Measurements from ENCODE around the gene GALNT2. TPM values are rescaled to one million over a fixed set of nuclear protein-coding genes. Genes with fewer than 3 reads are reported as not detected.

GALNT2 gene
- total and polyA plus RNA-seq, 2 of the 4 experiments (the other 2 are of a cell fraction) = 50.4 to 189 TPM

DNA sequence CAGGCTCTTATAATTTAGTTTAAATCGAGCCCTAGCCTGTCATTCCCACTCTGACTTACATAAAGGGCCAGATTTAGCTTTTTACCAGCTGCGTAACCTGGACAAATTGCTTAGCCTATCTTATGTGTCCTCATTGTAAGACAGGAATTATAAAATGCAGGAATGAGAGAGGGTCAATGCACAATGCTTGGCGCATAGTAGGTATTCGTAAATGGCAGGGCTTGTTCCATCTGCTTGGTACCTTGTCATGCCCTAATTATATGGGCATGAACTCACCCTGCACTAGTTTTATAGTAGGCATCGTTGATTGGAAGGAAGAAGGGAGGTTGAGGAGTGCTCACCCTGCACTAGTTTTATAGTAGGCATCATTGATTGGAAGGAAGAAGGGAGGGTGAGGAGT, 108.8 kb downstream of the GALNT2 start:
- in situ Hi-C loops (cut with MboI; ENCODE audit: low sequenced_read_pairs) = no loop called here
- Histone ChIP-seq H3K4ac (ENCODE audit: low read depth, low read length) (no peak overlapping the region), H3K23ac (ENCODE audit: low read depth, low read length) (no peak overlapping the region), H3K4me3 (ENCODE audit: insufficient read depth, low read depth, low read length) (no peak overlapping the region), H2AK9ac (replicated peaks; ENCODE audit: low read depth, low read length, poor library complexity) (no peak overlapping the region), H4K91ac (ENCODE audit: insufficient read depth, low read depth, low read length) (no peak overlapping the region), H2BK5ac (ENCODE audit: low read depth, low read length, poor library complexity, severe bottlenecking) (no peak overlapping the region), H3K27me3 (ENCODE audit: control insufficient read depth, insufficient read depth, low read length) (no peaks in the 10 kb centered on the region), H2BK120ac (ENCODE audit: low read depth, low read length) (no peak overlapping the region), H3K9me3 (ENCODE audit: control insufficient read depth, insufficient read depth, low read length) (no peaks in the 10 kb centered on the region), H3K9me1 (ENCODE audit: insufficient read depth, low read length) (peaks cover 19% of the 10 kb centered on the region), H3K36me3 (ENCODE audit: control insufficient read depth, insufficient read depth, low read length) (peaks cover 7% of the 10 kb centered on the region), H4K20me1 (ENCODE audit: insufficient read depth, low read length) (peaks cover 52% of the 10 kb centered on the region), H2BK15ac (ENCODE audit: low read depth, low read length) (no peak overlapping the region), H3K18ac (ENCODE audit: low read depth, low read length) (no peak overlapping the region), H2BK20ac (ENCODE audit: low read depth, low read length) (no peak overlapping the region), H2AFZ (replicated peaks; ENCODE audit: low read length, poor library complexity) (no peak overlapping the region), H4K8ac (ENCODE audit: low read depth in 2 of 2, low read length in 2 of 2) (no peak overlapping the region), H3K27ac (ENCODE audit: insufficient read depth, low read length) (no peak overlapping the region), H3K79me1 (ENCODE audit: low read depth in 1 of 2, low read length in 2 of 2) (peaks cover 43 to 72% of the 10 kb centered on the region in 2 experiments), H4K5ac (ENCODE audit: low read depth, low read length) (no peak overlapping the region), H3K4me2 (ENCODE audit: low read depth, low read length) (no peak overlapping the region), H3K4me1 (ENCODE audit: control insufficient read depth, insufficient read depth, low read length) (peaks cover 17% of the 10 kb centered on the region), H3K56ac (ENCODE audit: extremely low read depth, insufficient read depth, low read length) (no peak overlapping the region), H3K14ac (replicated peaks; ENCODE audit: low read depth, low read length) (no peak overlapping the region), H2AK5ac (ENCODE audit: low read depth, low read length) (no peak overlapping the region), H3K9ac (ENCODE audit: low read depth, low read length) (no peak overlapping the region)
- CTCF ChIA-PET = no interaction called here
- dilution Hi-C loops (cut with HindIII; ENCODE audit: low sequenced_read_pairs, unreplicated experiment) = no loop called here
- no TSS peak for BruUV-seq (replicated peaks)
- POLR2A ChIA-PET (ENCODE audit: unreplicated experiment) = no interaction called here
- TF ChIP-seq, protein P1, sequence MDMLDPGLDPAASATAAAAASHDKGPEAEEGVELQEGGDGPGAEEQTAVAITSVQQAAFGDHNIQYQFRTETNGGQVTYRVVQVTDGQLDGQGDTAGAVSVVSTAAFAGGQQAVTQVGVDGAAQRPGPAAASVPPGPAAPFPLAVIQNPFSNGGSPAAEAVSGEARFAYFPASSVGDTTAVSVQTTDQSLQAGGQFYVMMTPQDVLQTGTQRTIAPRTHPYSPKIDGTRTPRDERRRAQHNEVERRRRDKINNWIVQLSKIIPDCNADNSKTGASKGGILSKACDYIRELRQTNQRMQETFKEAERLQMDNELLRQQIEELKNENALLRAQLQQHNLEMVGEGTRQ (IDR thresholded peaks at IDR 0.05; ENCODE audit: low read depth, low read length) = no peak
- no peak for TF ChIP-seq CEBPB (IDR thresholded peaks at IDR 0.05; ENCODE audit: low read depth, low read length)
- no peak for TF ChIP-seq CHD1 (IDR thresholded peaks at IDR 0.05; ENCODE audit: low read depth, low read length)
- TF ChIP-seq, protein P2, sequence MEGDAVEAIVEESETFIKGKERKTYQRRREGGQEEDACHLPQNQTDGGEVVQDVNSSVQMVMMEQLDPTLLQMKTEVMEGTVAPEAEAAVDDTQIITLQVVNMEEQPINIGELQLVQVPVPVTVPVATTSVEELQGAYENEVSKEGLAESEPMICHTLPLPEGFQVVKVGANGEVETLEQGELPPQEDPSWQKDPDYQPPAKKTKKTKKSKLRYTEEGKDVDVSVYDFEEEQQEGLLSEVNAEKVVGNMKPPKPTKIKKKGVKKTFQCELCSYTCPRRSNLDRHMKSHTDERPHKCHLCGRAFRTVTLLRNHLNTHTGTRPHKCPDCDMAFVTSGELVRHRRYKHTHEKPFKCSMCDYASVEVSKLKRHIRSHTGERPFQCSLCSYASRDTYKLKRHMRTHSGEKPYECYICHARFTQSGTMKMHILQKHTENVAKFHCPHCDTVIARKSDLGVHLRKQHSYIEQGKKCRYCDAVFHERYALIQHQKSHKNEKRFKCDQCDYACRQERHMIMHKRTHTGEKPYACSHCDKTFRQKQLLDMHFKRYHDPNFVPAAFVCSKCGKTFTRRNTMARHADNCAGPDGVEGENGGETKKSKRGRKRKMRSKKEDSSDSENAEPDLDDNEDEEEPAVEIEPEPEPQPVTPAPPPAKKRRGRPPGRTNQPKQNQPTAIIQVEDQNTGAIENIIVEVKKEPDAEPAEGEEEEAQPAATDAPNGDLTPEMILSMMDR (conservative IDR thresholded peaks at IDR 0.05; ENCODE audit: low read depth, low read length) = no peak
- no peak for TF ChIP-seq MXI1 (IDR thresholded peaks at IDR 0.05; ENCODE audit: borderline replicate concordance, low read depth, low read length)
- TF ChIP-seq, protein P3, sequence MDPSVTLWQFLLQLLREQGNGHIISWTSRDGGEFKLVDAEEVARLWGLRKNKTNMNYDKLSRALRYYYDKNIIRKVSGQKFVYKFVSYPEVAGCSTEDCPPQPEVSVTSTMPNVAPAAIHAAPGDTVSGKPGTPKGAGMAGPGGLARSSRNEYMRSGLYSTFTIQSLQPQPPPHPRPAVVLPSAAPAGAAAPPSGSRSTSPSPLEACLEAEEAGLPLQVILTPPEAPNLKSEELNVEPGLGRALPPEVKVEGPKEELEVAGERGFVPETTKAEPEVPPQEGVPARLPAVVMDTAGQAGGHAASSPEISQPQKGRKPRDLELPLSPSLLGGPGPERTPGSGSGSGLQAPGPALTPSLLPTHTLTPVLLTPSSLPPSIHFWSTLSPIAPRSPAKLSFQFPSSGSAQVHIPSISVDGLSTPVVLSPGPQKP (IDR thresholded peaks at IDR 0.05; ENCODE audit: borderline replicate concordance, low read depth, low read length) = no peak
- TF ChIP-seq MAZ (IDR thresholded peaks at IDR 0.05; ENCODE audit: borderline replicate concordance, low read depth, low read length) = no peak
- no peak for TF ChIP-seq FOS (IDR thresholded peaks at IDR 0.05; ENCODE audit: low read depth, low read length)
- no peak for TF ChIP-seq NFE2L2 (IDR thresholded peaks at IDR 0.05; ENCODE audit: low read depth, low read length)
- TF ChIP-seq RFX5 (IDR thresholded peaks at IDR 0.05; ENCODE audit: low read depth, low read length) = no peak
- no peak for TF ChIP-seq POLR2A (IDR thresholded peaks at IDR 0.05; ENCODE audit: low read depth, low read length)
- TF ChIP-seq SMC3 (IDR thresholded peaks at IDR 0.05; ENCODE audit: low read depth, low read length) = no peak
- no peak for TF ChIP-seq RAD21 (IDR thresholded peaks at IDR 0.05; ENCODE audit: low read length)
- no peak for TF ChIP-seq BHLHE40 (IDR thresholded peaks at IDR 0.05; ENCODE audit: low read depth, low read length)
- TF ChIP-seq RCOR1 (IDR thresholded peaks at IDR 0.05; ENCODE audit: insufficient replicate concordance, low read length) = no peak
- TF ChIP-seq MAFK (IDR thresholded peaks at IDR 0.05; ENCODE audit: low read depth, low read length) = no peak
- no peak for DNase-seq
- no peak for ATAC-seq (ENCODE audit: low read depth)
- intact Hi-C loops (cut with micrococcal nuclease) = no loop called here
- WGBS, 2 experiments (ENCODE audit: extremely low coverage in 2 of 2, insufficient read length in 1 of 2) = 100% methylated on average over 1 of the region's 5 CpGs; no CpG with 5 or more reads in 1 of the 2 experiments

Data from IMR-90 (cell line).